Stimulated activated CD8-positive, alpha-beta memory T cell treated with anti-CD3 and anti-CD28 coated beads, Interleukin-7, amount 100 ng/mL, for 1 hour (primary cell): ENCODE results near the gene ARHGAP22.

Experiments used
- DNase-seq, 2 donors: peaks; one replicate each; pipeline ENCODE4 v3.0.0-alpha.2; 2020; ENCODE audit warnings: low read depth in 2 of 2

Gene ARHGAP22

GRCh38 chr10:48607356-48608278 is 2.7 kb upstream of the ARHGAP22 start:
- no peak for DNase-seq

GRCh38 chr10:48606530-48607355 is 1.9 kb upstream of the ARHGAP22 start:
- no peak for DNase-seq

- no peak for DNase-seq
Observed at GRCh38 chr10:48605786-48606529, 1.1 kb upstream of the ARHGAP22 start.

GRCh38 chr10:48604039-48604990 is 558 bp downstream of the ARHGAP22 start:
- no peak for DNase-seq

GRCh38 chr10:48603421-48604038 is 1.3 kb downstream of the ARHGAP22 start:
- DNase-seq: no peak

- DNase-seq: no peak
Observed at GRCh38 chr10:48602401-48603135, 2.3 kb downstream of the ARHGAP22 start.

- DNase-seq: no peak
Observed at GRCh38 chr10:48601789-48602188, 3.1 kb downstream of the ARHGAP22 start.

GRCh38 chr10:48600645-48601505 is 4.0 kb downstream of the ARHGAP22 start:
- DNase-seq: no peak

- DNase-seq: no peak
Observed at GRCh38 chr10:48599830-48600134, 5.1 kb downstream of the ARHGAP22 start.

- no peak for DNase-seq
Observed at GRCh38 chr10:48598936-48599829, 5.7 kb downstream of the ARHGAP22 start.

- DNase-seq: no peak
Observed at GRCh38 chr10:48598243-48598935, 6.5 kb downstream of the ARHGAP22 start.

GRCh38 chr10:48595539-48595932 is 9.3 kb downstream of the ARHGAP22 start:
- DNase-seq: no peak

- DNase-seq: no peak
Observed at GRCh38 chr10:48594803-48595538, 9.9 kb downstream of the ARHGAP22 start.

- no peak for DNase-seq
Observed at GRCh38 chr10:48594371-48594770, 10.5 kb downstream of the ARHGAP22 start.

GRCh38 chr10:48592346-48592745 is 12.5 kb downstream of the ARHGAP22 start:
- no peak for DNase-seq

GRCh38 chr10:48590945-48591344 is 13.9 kb downstream of the ARHGAP22 start:
- DNase-seq: no peak

GRCh38 chr10:48589266-48589665 is 15.6 kb downstream of the ARHGAP22 start:
- no peak for DNase-seq
